GM18499 (cell line): ENCODE measurements around the gene PARVG.

Experiments
- ATAC-seq: cut with Tn5 transposase; IDR thresholded peaks from one replicate; pipeline ENCODE4 v1.9.1; 2021; ENCODE audit warnings: moderate number of reproducible peaks; ENCODE audit not compliant: insufficient read depth, unreplicated experiment

PARVG gene

GRCh38 chr22:44192816-44193534 lies 12.2 kb downstream of the PARVG start:
- ATAC-seq, result no peak

- ATAC-seq, result no peak
These were observed 12.8 kb downstream of the PARVG start for GRCh38 chr22:44193535-44193891.

- ATAC-seq, result no peak
These were observed 13.8 kb downstream of the PARVG start for GRCh38 chr22:44194569-44194968.

GRCh38 chr22:44195189-44195871 lies 14.6 kb downstream of the PARVG start:
- no peak for ATAC-seq

DNA sequence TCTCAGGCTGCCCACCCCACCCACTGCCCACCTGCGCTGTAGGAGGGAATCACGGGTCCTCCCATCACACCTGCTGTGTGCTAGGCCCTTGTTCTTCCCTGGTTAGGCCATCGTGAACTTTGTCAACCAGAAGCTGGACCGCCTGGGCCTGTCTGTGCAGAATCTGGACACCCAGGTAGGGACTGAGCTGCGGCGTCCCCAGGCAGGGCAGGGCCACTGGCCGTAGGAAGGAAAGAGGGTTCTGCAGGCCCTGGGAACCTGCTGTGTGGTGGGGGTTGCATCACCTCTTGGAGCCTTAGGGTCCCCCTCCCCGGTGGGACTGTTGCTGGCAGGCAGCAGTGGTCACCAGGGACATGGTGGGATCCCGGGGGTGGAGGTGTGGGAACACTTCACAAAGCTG lies 15.5 kb downstream of the PARVG start:
- ATAC-seq, result no peak

GRCh38 chr22:44196731-44197131 lies 16.0 kb downstream of the PARVG start:
- ATAC-seq, result no peak

DNA sequence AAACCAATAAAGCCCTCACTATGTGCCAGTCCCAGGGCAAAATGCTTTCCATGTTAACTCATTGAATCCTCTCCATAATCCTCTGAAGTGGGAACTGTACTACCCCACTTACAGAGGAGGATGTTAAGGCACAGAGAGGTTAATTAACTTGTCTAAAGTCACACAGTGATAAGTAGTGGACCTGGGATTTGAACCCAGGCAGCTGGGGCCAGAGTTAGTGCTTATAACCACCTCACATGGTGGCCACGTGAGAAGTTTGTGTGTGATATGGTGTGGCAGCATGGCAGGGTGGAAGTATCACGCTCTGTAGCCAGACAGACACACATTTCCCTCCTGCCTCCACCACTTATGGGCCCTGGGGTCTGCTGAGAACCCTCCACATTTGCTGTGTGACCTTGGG lies 16.5 kb downstream of the PARVG start:
- ATAC-seq, result no peak

DNA sequence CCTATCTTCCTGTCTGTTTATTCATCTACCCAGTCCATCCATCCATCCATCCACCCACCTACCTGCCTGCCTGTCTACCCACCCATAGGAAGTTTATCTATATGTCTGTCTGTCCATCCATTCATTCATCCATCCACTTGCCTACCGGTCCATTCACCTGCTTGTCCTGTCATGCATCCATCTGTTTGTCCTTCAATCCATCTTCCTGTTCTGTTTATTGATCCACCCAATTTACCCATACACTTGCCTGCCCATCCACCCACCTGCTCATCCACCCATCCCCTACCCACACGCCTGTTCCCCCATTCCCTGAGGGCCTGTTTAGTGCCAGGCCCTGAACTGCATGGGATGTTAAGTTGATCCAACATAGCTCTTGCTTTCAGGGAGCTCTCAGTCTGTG lies 18.4 kb downstream of the PARVG start:
- no peak for ATAC-seq

GRCh38 chr22:44199866-44200265 lies 19.1 kb downstream of the PARVG start:
- no peak for ATAC-seq

DNA sequence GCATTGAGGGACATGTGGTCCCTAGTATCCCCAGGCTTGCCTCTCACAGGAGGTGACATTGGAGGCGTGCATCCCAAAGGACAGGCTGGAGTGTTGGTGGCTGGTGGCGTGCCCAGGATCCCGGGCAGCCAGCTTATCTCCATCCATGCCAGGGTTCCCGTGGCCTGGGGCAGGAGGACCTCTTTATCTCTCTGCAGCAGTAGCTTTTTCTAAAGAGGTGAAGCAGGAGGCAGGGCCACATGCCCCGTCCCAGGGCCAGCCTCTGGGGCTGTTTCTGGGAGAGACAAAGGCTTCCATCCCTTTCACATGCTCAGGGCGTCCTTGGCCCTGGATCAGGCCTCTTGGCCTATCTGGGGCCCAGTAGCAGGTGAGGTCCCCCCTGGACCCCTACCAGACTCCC lies 19.7 kb downstream of the PARVG start:
- no peak for ATAC-seq

GRCh38 chr22:44200855-44201550 lies 20.3 kb downstream of the PARVG start:
- no peak for ATAC-seq

DNA sequence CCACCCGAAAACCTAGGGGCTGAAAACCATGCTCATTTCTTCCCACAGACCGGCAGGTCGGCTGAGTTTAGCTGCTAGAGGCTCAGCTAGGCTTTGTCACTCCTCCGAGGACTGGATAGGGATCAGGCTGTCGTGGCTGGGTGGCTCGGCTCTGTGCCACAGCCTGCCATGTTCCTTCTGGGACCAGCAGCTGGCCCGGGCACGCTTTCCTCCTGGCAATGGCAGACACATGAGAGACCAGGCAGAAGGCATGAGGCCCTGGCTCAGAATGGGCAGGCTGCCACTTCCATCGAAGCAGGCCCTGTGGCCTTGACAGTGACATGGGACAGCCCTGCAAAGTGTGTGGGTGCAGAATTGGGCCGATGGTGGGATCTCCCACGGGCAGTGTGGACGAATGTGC lies 20.9 kb downstream of the PARVG start:
- no peak for ATAC-seq

DNA sequence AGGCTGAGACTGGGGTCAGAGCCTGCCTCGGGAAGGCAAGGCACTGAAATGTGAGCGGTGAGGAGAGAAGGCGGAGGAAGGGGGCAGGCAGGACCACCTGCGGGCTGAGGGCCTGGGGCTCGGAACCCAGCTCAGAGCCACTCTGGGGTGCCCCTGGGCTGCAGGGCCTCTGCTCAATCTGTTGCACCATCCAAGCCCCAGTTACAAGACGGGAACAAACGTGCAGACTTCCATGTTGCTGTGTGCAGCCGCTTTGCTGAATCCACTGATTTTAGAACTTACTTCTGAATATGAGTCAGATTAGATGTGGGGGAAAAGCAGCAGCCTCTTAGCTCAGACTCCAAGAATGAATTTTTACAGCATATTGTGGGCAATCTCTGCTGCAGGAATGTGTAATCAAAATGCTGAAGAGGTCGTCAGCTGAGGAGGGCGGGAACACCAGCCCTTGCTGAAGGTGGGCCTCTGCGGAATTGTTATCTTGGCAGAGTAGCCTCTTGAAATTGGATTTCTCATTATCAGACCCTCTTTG lies 21.6 kb downstream of the PARVG start:
- ATAC-seq, result no peak

DNA sequence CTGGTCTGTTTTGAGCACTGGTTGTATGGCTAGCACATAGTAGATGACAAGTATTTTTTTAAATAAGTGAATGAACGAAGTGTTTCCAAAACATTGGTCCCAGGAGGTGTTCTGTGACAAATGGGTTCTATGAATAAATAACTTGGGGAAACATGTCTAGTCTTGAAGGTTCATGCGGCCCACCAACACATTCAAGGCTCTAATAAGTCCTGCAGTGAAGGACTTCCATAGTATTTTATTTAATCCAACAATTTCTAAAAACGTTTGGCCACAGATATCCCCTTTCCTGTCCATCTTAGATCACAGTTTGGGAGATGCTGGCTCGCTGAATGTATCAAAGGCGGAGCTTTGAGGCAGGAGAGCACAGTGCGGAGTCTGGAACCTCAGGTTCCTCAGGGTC lies 22.5 kb downstream of the PARVG start:
- no peak for ATAC-seq

- ATAC-seq, result no peak
These were observed 24.2 kb downstream of the PARVG start for GRCh38 chr22:44204739-44205515.

GRCh38 chr22:44205516-44206329 lies 25.0 kb downstream of the PARVG start:
- ATAC-seq, result no peak

- ATAC-seq, result no peak
These were observed 25.6 kb downstream of the PARVG start for GRCh38 chr22:44206330-44206645.

DNA sequence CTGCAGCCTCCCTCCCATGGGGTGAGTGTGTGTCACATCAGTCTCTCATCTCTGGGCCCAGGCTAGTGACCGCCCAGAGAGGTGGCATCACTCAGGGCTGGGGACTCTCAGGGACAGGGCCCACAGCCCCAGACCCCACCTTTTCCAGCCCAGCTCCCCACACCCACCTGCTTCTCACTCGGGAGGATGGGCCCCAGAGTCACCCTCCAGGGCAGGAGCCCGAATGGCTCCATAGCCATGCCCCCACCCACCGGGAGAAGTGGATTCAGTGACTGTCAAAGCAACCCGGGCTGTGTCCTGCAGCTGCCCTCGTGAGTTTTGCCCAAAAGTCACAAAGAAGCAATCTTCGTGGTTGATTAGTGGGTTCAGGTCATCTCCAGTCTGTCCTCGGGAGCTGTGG lies 26.0 kb downstream of the PARVG start:
- no peak for ATAC-seq

- no peak for ATAC-seq
These were observed 26.7 kb downstream of the PARVG start for GRCh38 chr22:44207173-44207980.
